ENCODE measurements around the gene RPGRIP1L. TPM values are rescaled to one million over a fixed set of nuclear protein-coding genes. Genes with fewer than 3 reads are reported as not detected.

Gene RPGRIP1L
- total RNA-seq, 1 experiment from 2014 or later: 10.3 TPM

- H3K9me3 ChIP-seq (ENCODE audit: control insufficient read depth in 1 of 2, insufficient read depth in 1 of 2, low read depth in 1 of 2, low read length in 2 of 2): no peaks in the 10 kb centered on the region
- H3K79me2 ChIP-seq (ENCODE audit: insufficient read depth, low read length): no peaks in the 10 kb centered on the region
- ChIA-PET POLR2A (no interaction called here), CTCF (no interaction called here), RAD21 (ENCODE audit: low non-redundant PET in 1 of 2, low total read pairs in 2 of 2, uncharacterized antibody in 2 of 2, unreplicated experiment in 2 of 2) (no interaction called here)
- H4K20me1 ChIP-seq (ENCODE audit: insufficient read depth): no peaks in the 10 kb centered on the region
- H3K4me2 ChIP-seq (ENCODE audit: low read length): no peak overlapping the region
- ATAC-seq: no peak
- H3K9ac ChIP-seq (ENCODE audit: low read length): no peak overlapping the region
- no peak for DNase-seq (ENCODE audit: low read depth, low spot score)
- no peak for TF ChIP-seq CEBPB (IDR thresholded peaks at IDR 0.05; ENCODE audit: low read depth)
- no peaks in the 10 kb centered on the region for H3K9me2 ChIP-seq (ENCODE audit: insufficient read depth)
- no peak overlapping the region for H2AFZ ChIP-seq (ENCODE audit: low read depth, low read length, poor library complexity, severe bottlenecking)
- no peaks in the 10 kb centered on the region for H3K27me3 ChIP-seq (ENCODE audit: insufficient read depth, low read length)
- H3K4me1 ChIP-seq (ENCODE audit: control insufficient read depth in 1 of 2, insufficient read depth in 2 of 2, low read length in 2 of 2): no peaks in the 10 kb centered on the region
- BruUV-seq (replicated peaks): no TSS peak
- 0 out of 4 replicates have a peak, but pooled peaks cover 0 to 3% of the 10 kb centered on the region in 2 experiments for H3K36me3 ChIP-seq (ENCODE audit: control insufficient read depth in 1 of 2, insufficient read depth in 2 of 2, low read length in 2 of 2)
- no peak overlapping the region for H3K4me3 ChIP-seq (replicated peaks in 1 of 2; ENCODE audit: low read depth in 1 of 2, low read length in 2 of 2)
- intact Hi-C loops (cut with micrococcal nuclease): no loop called here
- no peak overlapping the region for H3K27ac ChIP-seq (ENCODE audit: low read depth, low read length)
These were observed 76.8 kb downstream of the RPGRIP1L start for GRCh38 chr16:53626811-53627210.

DNA sequence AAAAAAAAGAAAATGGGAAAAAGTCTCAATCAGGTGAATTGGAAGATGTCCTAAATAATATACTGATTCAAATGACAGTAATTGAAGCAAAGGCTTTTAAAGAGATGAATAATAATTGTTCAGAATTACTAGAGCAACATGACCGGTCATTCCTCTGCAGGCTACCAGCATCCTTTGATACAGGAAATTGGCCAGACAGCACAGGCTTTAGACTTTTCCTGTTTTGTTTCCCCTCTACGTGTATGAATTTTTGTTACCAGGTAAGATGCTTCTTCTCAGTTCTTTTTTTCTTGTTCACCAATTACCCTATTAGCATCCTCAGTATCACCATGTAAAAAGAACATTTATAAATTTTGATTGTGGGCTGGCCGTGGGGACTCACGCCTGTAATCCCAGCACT lies 77.5 kb downstream of the RPGRIP1L start:
- Histone ChIP-seq H3K36me3 (ENCODE audit: control insufficient read depth in 1 of 2, insufficient read depth in 2 of 2, low read length in 2 of 2) (0 out of 4 replicates have a peak, but pooled peaks cover 0 to 3% of the 10 kb centered on the region in 2 experiments), H2AFZ (ENCODE audit: low read depth, low read length, poor library complexity, severe bottlenecking) (no peak overlapping the region), H3K27me3 (ENCODE audit: insufficient read depth, low read length) (no peaks in the 10 kb centered on the region), H4K20me1 (ENCODE audit: insufficient read depth) (no peaks in the 10 kb centered on the region), H3K9me2 (ENCODE audit: insufficient read depth) (no peaks in the 10 kb centered on the region), H3K4me2 (ENCODE audit: low read length) (no peak overlapping the region), H3K27ac (ENCODE audit: low read depth, low read length) (no peak overlapping the region), H3K9ac (ENCODE audit: low read length) (no peak overlapping the region), H3K4me3 (replicated peaks in 1 of 2; ENCODE audit: low read depth in 1 of 2, low read length in 2 of 2) (no peak overlapping the region), H3K79me2 (ENCODE audit: insufficient read depth, low read length) (no peaks in the 10 kb centered on the region), H3K9me3 (ENCODE audit: control insufficient read depth in 1 of 2, insufficient read depth in 1 of 2, low read depth in 1 of 2, low read length in 2 of 2) (no peaks in the 10 kb centered on the region), H3K4me1 (ENCODE audit: control insufficient read depth in 1 of 2, insufficient read depth in 2 of 2, low read length in 2 of 2) (no peaks in the 10 kb centered on the region)
- RAD21 ChIA-PET (ENCODE audit: low non-redundant PET in 1 of 2, low total read pairs in 2 of 2, uncharacterized antibody in 2 of 2, unreplicated experiment in 2 of 2): no interaction called here
- no peak for DNase-seq (ENCODE audit: low read depth, low spot score)
- ATAC-seq: no peak
- intact Hi-C loops (cut with micrococcal nuclease): no loop called here
- CTCF ChIA-PET: no interaction called here
- no TSS peak for BruUV-seq (replicated peaks)
- TF ChIP-seq JUND (IDR thresholded peaks at IDR 0.05): no peak
- no peak for TF ChIP-seq CBX3 (IDR thresholded peaks at IDR 0.05; ENCODE audit: low read depth)
- no peak for TF ChIP-seq ZBTB33 (IDR thresholded peaks at IDR 0.05; ENCODE audit: extremely low read depth, insufficient replicate concordance, low read length)
- TF ChIP-seq TCF7L2 (IDR thresholded peaks at IDR 0.05; ENCODE audit: borderline replicate concordance, extremely low read depth, insufficient read depth, insufficient read length): no peak
- TF ChIP-seq ELF1 (IDR thresholded peaks at IDR 0.05; ENCODE audit: borderline replicate concordance, low read depth): no peak
- no peak for TF ChIP-seq RAD21 (IDR thresholded peaks at IDR 0.05; ENCODE audit: low read depth)
- no peak for TF ChIP-seq POLR2A (IDR thresholded peaks at IDR 0.05; ENCODE audit: borderline replicate concordance, extremely low read depth, insufficient read depth, insufficient read length)
- no peak for TF ChIP-seq ZFX (IDR thresholded peaks at IDR 0.05)
- no peak for TF ChIP-seq CTCF (IDR thresholded peaks at IDR 0.05 in 2 of 3, conservative IDR thresholded peaks at IDR 0.05 in 1 of 3; ENCODE audit: borderline replicate concordance in 1 of 3, insufficient read depth in 1 of 3, low read depth in 2 of 3, low read length in 2 of 3)
- TF ChIP-seq POLR2AphosphoS5 (IDR thresholded peaks at IDR 0.05; ENCODE audit: low read depth, low read length): no peak
- no peak for TF ChIP-seq CEBPB (IDR thresholded peaks at IDR 0.05; ENCODE audit: low read depth)
- POLR2A ChIA-PET: no interaction called here

Data from HCT116 (cell line).